ENCODE measurements around the gene SNAI1.
"Not testable (repeated sequence)": the region's sequence is repeated elsewhere in the genome, so short reads cannot be mapped to it uniquely, and the experiment has no call there.

SNAI1 gene

DNA sequence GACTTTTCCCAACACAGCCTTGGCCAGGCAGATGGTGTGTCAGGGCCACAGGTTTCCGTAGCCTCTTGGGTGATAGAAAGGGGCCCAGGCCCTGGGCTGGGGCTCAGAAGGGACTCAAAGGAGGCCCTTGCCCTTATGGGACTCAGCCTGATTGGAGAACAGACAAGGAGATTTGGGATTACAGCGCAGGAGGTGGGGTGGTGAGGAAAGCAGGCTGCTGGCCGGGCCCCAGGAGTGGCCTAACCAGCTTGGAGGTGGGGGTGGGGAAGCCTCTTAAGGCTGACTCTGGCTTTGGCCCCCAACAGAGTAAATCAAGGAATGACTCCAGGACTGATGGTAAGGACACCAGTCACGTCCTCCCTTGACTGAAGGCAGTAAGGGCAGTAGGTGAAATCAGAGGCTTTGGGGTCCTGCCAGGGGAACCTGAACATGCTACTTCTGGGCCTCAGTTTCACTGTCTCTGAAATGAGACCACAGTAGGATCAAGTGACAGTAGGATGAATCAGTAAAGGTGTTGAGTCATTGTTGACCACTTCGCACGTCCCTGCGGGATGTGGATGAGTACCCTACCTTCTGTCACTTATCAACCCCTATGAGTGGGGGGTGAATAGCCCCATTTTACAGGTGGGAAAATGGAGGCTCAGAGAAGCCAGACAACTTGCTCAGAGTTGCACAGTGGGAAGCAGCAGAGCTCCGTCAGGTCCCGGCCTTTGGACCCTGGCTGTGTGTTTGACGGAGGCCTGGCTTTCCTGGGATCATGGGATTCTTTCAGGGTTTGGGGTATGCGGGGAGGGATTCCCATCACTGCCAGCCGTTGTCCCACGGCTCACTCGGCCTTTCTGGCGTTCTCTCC lies 4.5 kb downstream of the SNAI1 start:
- DNase-seq (ENCODE audit: low read depth) = no peak

DNA sequence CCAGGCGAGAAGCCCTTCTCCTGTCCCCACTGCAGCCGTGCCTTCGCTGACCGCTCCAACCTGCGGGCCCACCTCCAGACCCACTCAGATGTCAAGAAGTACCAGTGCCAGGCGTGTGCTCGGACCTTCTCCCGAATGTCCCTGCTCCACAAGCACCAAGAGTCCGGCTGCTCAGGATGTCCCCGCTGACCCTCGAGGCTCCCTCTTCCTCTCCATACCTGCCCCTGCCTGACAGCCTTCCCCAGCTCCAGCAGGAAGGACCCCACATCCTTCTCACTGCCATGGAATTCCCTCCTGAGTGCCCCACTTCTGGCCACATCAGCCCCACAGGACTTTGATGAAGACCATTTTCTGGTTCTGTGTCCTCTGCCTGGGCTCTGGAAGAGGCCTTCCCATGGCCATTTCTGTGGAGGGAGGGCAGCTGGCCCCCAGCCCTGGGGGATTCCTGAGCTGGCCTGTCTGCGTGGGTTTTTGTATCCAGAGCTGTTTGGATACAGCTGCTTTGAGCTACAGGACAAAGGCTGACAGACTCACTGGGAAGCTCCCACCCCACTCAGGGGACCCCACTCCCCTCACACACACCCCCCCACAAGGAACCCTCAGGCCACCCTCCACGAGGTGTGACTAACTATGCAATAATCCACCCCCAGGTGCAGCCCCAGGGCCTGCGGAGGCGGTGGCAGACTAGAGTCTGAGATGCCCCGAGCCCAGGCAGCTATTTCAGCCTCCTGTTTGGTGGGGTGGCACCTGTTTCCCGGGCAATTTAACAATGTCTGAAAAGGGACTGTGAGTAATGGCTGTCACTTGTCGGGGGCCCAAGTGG lies 5.3 kb downstream of the SNAI1 start:
- DNase-seq (ENCODE audit: low read depth) = no peak

DNA sequence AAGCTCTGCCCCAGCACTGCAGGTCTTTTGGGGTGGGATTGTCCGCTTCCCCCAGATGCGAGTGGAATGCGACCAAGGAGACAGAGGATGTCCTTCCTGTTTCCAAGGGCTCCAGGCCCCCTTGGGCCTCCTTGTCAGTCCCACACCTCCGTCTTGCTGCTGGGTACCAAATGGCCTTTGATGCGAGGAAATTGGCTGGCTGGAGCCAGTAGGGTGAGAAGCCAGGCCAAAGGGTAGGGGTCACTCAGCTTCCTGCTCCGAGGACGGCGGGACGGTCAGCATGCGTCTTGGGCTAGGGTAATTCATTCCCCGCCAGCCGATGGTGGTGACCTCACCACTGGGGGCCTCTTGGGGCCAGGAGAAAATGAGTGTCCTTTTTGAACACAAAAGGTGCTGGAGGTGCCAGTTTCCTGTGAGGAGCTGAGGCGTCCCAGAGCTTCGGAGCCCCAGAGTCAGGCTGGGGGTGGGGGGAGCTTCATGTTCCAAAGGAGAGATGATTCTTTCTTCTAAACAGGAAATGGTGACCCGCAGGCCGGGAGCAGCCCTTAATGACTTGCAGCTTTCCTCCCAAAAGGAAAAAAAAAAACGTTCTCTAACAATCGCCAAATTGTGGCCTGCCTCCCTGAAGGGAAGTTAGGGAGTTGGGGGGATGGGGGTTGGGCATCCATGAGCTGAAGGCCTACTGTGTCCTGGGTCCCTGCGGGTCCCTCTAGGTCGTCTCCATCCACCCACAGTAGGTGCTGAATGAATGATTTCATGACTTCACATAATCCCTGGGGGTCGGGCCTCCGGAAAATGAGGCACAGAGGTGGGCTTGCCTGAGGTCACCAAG lies 6.7 kb downstream of the SNAI1 start:
- DNase-seq (ENCODE audit: low read depth) = no peak

DNA sequence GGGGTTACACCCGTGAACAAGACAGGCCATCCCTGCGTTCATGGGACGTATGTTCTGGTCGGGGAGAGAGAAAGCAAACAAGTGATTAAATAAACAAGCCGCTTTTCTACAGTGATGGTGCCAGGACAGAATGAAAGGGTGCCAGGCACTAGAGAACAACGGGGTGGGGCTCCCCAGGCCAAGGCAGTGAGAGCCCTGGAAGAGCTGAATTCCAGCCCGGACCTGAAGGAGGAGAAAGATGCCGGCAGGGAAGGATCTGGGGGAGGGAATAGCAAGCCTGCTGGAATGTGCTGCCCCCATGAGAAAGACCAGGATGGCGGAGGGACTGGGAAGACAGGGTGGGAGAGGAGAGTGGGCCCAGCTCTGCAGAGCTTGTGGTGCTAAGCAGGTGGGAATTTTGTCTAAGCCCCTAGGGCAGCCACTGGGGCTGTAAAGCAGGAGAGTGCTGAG lies 7.5 kb downstream of the SNAI1 start:
- DNase-seq (ENCODE audit: low read depth) = no peak

DNA sequence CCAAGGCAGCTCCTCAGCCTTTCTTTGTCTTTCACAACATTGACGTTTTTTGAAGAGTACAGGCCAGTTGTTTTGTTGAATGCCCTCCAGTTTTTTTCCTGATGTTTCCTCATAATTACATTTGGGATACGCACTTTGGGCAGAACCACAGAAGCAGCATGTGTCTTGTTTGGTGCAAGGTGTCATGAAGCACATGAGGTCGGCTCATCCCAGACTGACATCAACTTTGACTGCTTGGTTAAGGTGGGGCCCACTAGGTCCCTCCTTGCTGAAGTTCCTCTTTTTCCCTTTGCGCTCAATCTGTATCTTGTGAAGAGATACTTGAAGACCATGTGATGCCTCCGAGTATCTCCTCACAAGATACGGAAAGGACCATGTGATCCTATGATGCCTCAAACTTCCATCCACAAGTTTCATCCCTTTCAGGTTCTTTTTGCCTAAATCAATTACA lies 10.5 kb downstream of the SNAI1 start:
- DNase-seq (ENCODE audit: low read depth) = no peak

DNA sequence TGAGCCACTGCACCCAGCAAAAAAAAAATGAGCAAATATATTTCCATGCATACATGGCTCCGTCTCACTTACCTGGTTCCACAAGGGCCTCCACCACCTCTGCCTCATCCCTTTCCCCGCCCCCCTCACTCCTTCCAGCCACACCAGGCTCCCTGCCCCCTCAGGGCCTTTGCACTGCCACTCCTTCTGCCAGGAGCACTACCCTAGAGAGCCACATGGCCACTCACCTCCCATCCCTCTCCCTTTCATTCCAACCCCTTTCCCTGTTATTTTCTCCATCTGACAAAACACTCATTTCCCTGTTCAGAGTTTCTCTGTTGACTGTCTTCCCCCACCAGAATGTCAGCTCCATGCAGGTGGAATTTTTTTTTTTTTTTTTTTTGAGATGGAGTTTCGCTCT lies 12.8 kb downstream of the SNAI1 start:
- no peak for DNase-seq (ENCODE audit: low read depth)

DNA sequence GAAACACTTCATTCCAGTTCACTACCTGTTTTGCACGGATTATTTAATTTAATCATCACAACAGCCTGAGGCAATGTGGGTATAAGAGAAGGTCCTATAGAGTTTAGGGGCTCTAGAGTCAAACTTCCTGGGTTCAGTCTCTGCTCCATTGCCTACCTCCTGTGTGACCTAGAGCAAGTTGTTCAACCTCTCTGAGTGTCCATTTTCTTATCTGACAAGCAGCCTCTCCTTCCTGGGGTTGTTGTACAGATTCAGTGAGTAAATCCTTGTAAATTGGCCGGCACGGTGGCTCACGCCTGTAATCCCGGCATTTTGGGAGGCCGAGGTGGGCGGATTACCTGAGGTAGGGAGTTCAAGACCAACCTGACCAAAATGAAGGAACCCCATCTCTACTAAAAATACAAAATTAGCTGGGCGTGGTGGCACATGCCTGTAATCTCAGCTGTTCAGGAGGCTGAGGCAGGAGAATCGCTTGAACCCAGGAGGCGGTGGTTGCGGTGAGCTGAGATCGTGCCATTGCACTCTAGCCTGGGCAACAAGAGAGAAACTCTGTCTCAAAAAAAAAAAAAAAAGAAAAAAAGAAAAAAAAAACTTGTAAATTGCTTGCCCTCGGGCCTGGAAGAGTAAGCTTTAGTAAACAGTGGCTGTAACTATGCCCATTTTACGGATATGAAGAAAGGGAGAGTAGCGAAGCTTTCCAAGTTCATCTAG lies 15.9 kb downstream of the SNAI1 start:
- DNase-seq (ENCODE audit: low read depth) = not testable (repeated sequence)

DNA sequence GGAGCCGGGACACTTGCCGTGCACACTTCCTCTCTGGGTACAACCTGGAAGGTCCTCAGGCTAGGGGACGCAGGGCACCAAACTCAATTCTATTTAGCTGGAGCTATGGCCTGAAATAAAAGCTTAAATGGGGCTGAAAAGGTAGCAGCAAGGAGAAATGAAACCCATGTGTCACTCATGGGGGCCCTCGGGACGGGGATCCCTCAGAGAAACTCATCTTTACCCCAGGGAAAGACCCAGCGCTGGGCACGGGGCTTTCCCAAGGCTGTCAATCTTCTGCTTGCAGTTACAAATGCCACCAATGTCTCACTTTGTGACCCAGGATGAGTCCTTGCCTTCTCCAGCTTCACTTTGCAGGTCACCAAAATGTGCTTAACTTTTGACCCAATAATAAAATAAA lies 16.5 kb downstream of the SNAI1 start:
- DNase-seq (ENCODE audit: low read depth) = no peak

DNA sequence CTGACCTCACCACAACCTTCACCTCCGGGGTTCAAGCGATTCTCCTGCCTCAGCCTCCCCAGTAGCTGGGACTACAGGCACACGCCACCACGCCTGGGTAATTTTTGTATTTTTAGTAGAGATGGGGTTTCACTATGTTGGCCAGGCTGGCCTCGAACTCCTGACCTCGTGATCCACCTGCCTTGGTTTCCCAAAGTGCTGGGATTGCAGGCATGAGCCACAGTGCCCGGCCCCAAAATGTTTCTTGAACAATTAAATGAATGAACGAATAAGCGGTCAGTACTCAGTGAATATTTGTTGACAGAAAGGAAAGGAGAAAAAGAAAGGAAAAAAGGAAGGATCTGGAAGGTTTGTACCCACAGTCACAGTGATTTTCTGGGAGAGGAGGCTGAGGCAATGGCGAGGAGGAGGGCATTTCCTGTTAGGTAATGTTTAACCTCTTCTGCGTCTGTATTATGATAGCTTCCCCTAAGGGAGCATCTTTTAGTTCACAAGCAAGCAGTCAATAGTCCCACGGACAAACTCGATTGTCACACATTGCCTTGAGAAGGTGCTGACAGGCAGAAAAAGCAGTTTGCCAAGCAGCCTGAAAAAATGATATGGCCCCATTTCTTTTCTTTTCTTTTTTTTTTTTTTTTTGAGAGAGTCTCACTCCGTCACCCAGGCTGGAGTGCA lies 17.9 kb downstream of the SNAI1 start:
- DNase-seq (ENCODE audit: low read depth) = not testable (repeated sequence)

DNA sequence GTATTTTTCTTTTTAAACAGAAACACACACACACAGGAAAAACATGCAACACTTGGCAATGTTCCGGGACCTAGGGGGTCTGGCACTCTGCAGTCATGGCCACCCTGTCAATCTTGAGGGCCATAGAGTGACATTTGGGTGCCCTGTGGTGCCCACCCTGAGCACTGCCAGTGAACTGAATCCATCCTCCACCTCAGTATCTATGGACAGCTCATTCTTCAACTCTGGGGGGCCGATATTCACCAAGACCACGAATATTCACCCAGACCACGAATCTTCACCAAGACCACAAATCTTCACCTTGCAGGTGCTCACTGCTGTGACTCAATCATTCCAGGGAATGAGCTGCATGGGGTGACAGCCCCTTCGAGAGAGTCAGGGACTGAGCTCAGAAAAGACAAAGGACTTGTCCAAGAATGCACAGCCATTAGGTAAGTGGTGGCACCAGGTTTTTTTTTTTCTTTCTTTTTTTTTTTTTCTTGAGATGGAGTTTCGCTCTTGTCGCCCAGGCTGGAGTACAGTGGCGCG lies 19.1 kb downstream of the SNAI1 start:
- DNase-seq (ENCODE audit: low read depth) = no peak

DNA sequence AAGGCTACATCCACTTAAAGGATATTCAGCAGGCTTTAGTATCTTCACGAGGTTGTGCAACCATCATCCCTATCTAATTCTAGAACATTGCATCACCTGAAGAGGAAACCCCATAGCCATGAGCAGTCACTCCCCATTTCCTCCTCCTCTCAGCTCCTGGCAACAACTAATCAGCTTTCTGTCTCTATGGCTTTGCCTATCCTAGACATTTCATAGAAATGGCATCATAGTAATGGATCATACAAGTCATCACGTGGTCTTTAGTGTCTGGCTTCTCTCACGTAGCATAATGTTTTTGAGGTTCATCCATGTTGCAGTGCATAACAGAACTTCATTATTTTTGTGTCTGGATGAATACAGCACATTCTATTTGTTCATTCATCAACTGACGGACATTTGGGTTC lies 20.5 kb downstream of the SNAI1 start:
- DNase-seq (ENCODE audit: low read depth) = no peak

DNA sequence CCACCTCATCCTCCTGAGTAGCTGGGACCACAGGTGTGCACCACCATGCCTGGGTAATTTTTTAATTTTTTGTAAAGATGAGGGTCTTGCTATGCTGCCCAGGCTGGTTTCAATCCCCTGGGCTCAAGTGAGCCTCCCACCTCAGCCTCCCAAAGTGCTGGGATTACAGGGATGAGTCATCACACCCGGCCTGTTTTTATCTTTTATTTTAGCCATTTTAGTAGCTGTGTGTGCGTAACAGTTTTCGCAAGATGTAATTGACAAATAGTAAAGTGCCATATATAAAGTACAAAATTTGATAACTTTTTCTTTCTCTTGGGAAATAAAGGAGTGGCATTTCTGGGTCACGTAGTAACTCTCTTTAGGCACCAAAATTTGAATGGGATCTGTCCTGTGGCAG lies 21.4 kb downstream of the SNAI1 start:
- DNase-seq (ENCODE audit: low read depth) = no peak

DNA sequence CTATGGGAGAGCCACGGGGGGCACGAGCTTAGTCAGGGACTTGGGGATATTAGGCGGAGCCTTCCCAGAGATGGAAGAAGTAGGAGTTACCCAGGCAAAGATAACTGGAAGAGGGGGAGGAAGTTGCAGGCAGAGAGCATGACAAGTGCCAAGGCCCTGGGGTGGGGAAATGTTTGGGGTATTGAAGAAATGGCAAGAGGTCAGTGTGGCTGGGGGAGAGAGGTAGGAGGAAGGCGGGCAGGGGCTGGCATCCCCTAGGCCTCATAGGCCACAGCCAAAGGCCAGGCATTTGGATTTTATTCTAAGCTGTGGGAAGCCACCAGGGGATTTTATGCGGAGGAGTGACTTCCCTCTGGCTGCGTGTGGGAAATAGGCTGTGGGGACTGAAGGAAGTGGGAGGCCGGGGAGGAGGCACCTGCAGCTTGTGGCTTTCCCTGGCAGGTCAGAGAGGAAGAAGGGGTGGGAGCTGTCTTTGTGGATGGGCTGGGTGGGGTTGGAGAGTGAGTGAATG lies 22.7 kb downstream of the SNAI1 start:
- DNase-seq (ENCODE audit: low read depth) = no peak

DNA sequence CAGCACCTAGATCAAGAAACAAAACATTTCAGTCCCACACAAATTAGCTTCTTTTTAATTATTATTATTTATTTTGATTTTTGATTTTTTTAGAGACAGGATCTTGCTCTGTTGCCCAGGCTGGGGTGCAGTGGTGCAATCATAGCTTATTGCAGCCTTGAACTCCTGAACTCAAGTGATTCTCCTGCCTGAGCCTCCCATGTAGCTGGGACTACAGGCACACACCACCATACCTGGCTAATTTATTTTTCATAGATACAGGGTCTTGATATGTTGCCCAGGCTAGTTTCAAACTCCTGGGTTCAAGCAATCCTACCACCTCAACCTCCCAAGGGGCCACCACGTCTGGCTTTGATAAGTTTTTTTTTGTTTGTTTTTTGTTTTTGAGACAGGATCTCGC lies 24.6 kb downstream of the SNAI1 start:
- no peak for DNase-seq (ENCODE audit: low read depth)

DNA sequence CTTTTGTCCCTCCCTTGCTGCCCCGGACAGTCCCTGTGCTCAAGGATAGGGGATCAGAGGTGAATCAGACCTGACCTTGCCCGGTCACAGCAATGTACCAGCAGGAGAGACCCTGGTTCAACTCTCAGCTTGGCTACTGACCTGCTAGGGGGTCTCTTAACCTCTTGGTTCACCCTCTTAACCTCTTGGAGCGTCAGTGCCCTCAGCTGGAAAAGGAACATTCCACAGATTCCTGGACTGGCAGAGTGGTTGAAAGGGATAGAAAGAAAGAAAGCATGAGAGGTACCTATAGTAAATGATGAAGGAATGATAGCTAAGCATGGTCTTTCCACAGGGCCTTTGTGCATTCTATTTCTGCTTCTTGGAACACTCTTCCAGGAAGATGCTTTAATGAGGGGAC lies 25.2 kb downstream of the SNAI1 start:
- no peak for DNase-seq (ENCODE audit: low read depth)

DNA sequence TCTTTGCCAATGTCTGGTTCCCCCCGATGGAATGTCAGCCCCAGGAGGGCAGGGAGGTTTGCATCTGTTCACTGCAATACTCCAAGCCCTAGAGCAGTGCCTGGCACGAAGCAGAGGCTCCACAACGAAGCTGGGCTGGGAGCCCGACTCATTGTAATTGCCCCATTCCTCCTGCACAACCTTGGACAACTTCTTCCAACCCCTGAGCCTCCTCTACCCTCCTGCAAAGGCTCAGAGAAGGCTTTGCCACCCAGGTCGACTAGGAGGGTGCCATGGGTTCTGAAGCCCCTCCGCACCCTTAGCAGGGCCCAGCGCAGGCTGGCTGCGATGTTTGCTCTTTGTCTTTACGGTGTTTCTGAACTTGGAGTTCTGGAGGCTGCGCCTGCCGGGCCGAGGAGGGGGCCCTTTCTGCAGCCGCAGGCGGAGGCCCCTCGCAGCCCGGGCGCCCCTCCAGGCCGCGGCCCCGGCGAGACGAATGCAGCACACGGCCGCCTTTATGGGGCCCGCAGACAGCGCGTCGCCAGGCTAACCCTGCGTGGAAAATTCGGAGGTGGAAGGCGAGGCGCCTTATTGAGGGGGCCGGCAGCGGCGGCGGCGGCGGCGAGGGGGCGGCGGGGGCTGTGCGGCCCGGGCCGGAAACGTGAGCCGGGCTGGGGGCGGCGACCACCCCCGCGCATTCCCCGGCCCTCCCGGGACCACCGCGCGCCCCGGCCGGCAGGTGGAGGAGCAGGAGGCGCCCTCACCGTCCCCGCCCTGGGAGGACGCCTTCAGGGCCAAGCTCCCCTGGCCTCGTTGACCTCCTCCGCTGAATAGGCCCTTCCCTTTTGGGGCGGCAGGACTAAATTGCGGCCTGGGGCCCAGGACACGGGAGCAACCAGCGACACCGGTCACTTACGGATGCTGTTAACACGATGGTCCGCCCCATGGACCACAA lies 27.0 kb downstream of the SNAI1 start:
- DNase-seq (ENCODE audit: low read depth) = no peak

DNA sequence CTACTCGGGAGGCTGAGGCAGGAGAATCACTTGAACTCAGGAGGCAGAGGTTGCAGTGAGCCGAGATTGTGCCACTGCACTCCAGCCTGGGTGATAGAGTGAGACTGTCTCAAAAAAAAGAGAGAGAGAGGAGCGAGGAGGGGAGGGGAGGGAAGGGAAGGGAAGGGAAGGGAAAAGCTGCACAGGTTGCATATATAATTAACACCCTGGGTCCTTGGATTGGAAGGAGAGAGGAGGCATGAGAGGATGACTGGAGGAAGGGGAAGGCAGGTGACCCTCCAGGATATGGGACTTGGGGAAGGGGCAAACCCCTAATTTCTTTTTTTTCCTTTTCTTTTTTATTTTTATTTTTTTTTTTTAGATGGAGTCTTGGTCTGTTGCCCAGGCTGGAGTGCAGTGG lies 28.8 kb downstream of the SNAI1 start:
- not testable (repeated sequence) for DNase-seq (ENCODE audit: low read depth)

DNA sequence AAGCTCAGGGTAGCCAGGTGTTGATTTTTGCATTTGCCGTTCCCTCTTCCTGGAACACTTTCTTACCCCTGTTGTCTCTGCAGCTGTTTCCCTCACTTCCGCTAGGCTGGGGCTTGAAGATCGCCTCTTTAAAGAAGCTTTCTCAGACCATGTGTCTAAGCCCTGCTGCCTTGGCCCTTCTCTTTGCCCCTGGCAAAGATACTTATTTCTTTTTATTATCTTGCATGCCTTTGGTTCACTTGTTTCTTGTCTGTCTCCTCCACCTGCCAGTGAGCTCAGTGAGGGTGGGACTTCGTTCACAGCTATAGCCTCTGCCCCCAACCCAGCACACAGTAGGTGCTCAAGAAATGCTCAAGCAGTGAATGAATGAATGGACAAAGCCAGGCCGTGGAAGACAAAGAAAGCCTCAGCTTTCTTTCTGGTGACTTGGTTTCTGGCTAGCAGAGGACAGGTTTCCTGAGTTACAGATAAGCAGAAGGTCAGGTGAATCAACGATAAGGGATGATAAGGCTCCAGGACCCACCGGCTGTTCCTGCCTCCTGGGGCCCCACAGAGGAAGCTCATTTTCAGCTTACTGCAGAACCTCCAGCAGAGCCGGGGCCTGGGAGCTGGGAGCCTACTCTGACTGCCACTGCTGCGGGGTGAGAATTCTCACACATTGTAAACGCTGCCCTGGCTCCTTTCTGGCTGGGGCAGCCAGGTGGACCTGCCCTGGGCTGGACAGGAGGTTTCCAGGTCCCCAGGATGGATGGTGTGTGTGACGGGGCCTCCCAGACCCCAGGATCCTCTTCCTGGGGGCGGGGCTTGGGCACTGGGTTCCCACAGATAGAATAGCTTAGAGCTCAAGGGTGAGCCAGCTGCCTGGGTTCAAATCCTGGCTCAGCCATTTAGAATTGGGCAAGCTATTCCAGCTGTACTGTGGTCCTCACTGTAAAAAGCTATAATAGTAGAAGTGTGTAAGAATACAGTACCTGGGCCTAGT lies 29.8 kb downstream of the SNAI1 start:
- no peak for DNase-seq (ENCODE audit: low read depth)
